ENCODE results near the gene SUFU.

DNA sequence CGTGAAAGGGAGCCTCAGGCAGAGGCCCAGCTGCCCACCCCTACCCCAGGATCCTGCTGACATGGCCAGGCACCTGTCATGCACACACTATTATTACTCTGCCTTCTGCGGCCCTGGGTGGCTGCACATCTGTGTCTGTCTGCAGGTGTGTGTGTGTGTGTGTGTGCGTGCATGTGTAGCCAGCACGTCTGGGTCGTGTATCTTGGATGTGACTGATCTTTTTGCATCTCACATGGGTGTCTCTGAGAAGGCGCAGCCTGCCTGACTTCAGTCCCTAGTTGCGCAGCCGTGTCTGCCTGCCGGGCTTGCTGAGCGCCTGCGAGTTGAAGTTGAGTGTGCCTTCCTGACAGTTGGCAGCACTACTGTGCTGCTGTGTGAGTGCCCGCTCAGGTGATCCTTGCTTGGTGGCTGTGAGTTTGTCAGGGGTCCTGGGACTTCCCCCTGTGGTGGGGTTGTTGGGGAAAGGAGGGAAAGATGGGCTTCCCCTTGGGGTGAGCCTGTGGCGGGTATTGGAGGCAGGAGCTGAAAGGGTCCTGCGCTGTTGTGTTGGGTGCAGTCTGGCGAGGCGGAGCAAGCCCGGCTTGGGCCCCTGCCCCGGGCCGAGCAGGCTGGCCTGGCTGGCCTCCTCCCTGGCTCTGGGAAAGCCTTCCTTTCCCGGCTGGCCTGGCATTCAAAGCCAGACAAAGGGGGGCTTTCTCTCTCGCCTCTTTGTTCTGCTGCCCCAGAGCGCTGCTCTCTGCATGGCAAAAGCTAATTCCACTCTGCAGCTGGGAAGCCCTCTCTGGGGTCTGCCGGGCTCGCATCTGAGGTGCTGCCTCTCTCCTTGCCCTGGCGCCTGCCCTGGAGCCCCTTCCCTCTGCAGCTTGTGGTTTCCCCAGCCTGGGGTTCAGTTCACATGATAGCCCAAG is 145.4 kb downstream of the SUFU start:
- TF ChIP-seq, protein P1, sequence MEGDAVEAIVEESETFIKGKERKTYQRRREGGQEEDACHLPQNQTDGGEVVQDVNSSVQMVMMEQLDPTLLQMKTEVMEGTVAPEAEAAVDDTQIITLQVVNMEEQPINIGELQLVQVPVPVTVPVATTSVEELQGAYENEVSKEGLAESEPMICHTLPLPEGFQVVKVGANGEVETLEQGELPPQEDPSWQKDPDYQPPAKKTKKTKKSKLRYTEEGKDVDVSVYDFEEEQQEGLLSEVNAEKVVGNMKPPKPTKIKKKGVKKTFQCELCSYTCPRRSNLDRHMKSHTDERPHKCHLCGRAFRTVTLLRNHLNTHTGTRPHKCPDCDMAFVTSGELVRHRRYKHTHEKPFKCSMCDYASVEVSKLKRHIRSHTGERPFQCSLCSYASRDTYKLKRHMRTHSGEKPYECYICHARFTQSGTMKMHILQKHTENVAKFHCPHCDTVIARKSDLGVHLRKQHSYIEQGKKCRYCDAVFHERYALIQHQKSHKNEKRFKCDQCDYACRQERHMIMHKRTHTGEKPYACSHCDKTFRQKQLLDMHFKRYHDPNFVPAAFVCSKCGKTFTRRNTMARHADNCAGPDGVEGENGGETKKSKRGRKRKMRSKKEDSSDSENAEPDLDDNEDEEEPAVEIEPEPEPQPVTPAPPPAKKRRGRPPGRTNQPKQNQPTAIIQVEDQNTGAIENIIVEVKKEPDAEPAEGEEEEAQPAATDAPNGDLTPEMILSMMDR (IDR thresholded peaks at IDR 0.05) = no peak
- TF ChIP-seq POLR2A (IDR thresholded peaks at IDR 0.05) (no peak), EP300 (IDR thresholded peaks at IDR 0.05) (no peak)
